Natural killer cell (primary cell): ENCODE measurements around the gene NCDN. TPM values are rescaled to one million over a fixed set of nuclear protein-coding genes. Genes with fewer than 3 reads are reported as not detected.

ENCODE experiments used
- ATAC-seq, 3 donors: fragments of 150-1000 bp in 2 of 3; fragments of 200-7000 bp in 1 of 3; cut with Tn5 transposase; 1 replicate in 1 of 3; 2 replicates in 2 of 3; pipeline ENCODE4 v1.10.0; 2021; ENCODE audit warnings: mild to moderate bottlenecking in 2 of 3, moderate library complexity in 2 of 3
- DNase-seq, 2 donors: peaks; one replicate each; pipeline versions ENCODE4 v3.0.0 to v3.0.0-alpha.2; 2013 to 2021; ENCODE audit warnings: mixed read lengths in 1 of 2
- H3K27ac ChIP-seq: one replicate; pipeline ENCODE4 v1.5.1; 2013; ENCODE audit warnings: mild to moderate bottlenecking, low read length
- H3K27me3 ChIP-seq: one replicate; pipeline ENCODE4 v1.6.1; 2013; ENCODE audit warnings: low read length; ENCODE audit not compliant: control insufficient read depth, insufficient read depth
- H3K36me3 ChIP-seq: one replicate; pipeline ENCODE4 v1.6.1; 2013; ENCODE audit warnings: low read length; ENCODE audit not compliant: control insufficient read depth, insufficient read depth
- H3K4me1 ChIP-seq: one replicate; pipeline ENCODE4 v1.6.1; 2013; ENCODE audit warnings: low read length; ENCODE audit not compliant: control insufficient read depth, insufficient read depth
- H3K4me3 ChIP-seq: one replicate; pipeline ENCODE4 v1.5.1; 2013; ENCODE audit warnings: low read length
- H3K9me3 ChIP-seq: one replicate; pipeline ENCODE4 v1.6.1; 2013; ENCODE audit warnings: low read length; ENCODE audit not compliant: control insufficient read depth, insufficient read depth
- H3K27ac Mint-ChIP-seq, 2 donors: one replicate each; pipeline ENCODE4 v1.8.0; 2022; ENCODE audit warnings: mild to moderate bottlenecking in 2 of 2, mixed read lengths in 2 of 2, moderate library complexity in 1 of 2
- H3K27me3 Mint-ChIP-seq, 2 donors: one replicate each; pipeline ENCODE4 v1.8.0; 2022; ENCODE audit warnings: low read depth in 2 of 2, mixed read lengths in 2 of 2
- H3K36me3 Mint-ChIP-seq: one replicate; pipeline ENCODE4 v1.8.0; 2022; ENCODE audit warnings: mixed read lengths
- H3K4me1 Mint-ChIP-seq, 2 donors: one replicate each; pipeline ENCODE4 v1.8.0; 2022; ENCODE audit warnings: mixed read lengths in 2 of 2
- H3K4me3 Mint-ChIP-seq: one replicate; pipeline ENCODE4 v1.8.0; 2022; ENCODE audit warnings: mild to moderate bottlenecking, moderate library complexity, mixed read lengths
- H3K9me3 Mint-ChIP-seq, 2 donors: one replicate each; pipeline ENCODE4 v1.8.0; 2022; ENCODE audit warnings: mixed read lengths in 2 of 2
- CTCF ChIP-seq: fragments of 200-600 bp; IDR thresholded peaks from one replicate; pipeline ENCODE4 v1.8.0; 2022; ENCODE audit warnings: antibody characterized with exemption
- WGBS: methylation state at CpG from one replicate; pipeline ENCODE4 v1.1.7; 2013; ENCODE audit warnings: missing lambda C conversion rate; ENCODE audit not compliant: insufficient coverage; 5-methylcytosine and 5-hydroxymethylcytosine counted together
- intact Hi-C: fragments of 100-400 bp; cut with micrococcal nuclease; formaldehyde crosslinking; loops from one replicate; pipeline ENCODE4 v1.14.2; 2022
- total RNA-seq, 4 donors: library from RNA; stranded (reverse); fragments of 120-200 nt in 1 of 4; gene quantifications; one replicate each; pipeline versions ENCODE4 v1.2.3 to v1.2.4, GENCODE V29; 2013 to 2022

NCDN gene
- total RNA-seq, 3 donors from 2014 or later (not counting 1 experiment from before 2014, with no cell fraction given): 7.9 to 10.7 (median 9.9) TPM

GRCh38 chr1:35546614-35547013 lies 11.0 kb upstream of the NCDN start:
- Mint-ChIP-seq H3K27me3 (no peaks in the 10 kb centered on the region), H3K36me3 (no peaks in the 10 kb centered on the region), H3K9me3 (no peaks in the 10 kb centered on the region), H3K4me1 (peaks cover 40% of the 10 kb centered on the region in 2 donors), H3K4me3 (no peak overlapping the region), H3K27ac (no peak overlapping the region)
- H3K27ac ChIP-seq: no peak overlapping the region
- peaks cover 18% of the 10 kb centered on the region for H3K36me3 ChIP-seq
- ATAC-seq: no peak
- DNase-seq: no peak
- WGBS: 100% methylated on average over 1 of the region's 1 CpG
- H3K9me3 ChIP-seq: no peaks in the 10 kb centered on the region
- peaks cover 5% of the 10 kb centered on the region for H3K4me1 ChIP-seq
- intact Hi-C loops: no loop called here
- TF ChIP-seq CTCF: no peak
- H3K27me3 ChIP-seq: no peaks in the 10 kb centered on the region
- no peak overlapping the region for H3K4me3 ChIP-seq

GRCh38 chr1:35553851-35554250 lies 3.7 kb upstream of the NCDN start:
- ATAC-seq: no peak
- Histone ChIP-seq H3K27me3 (no peaks in the 10 kb centered on the region), H3K4me3 (no peak overlapping the region), H3K36me3 (peaks cover 33% of the 10 kb centered on the region), H3K9me3 (no peaks in the 10 kb centered on the region), H3K4me1 (peaks cover 17% of the 10 kb centered on the region), H3K27ac (no peak overlapping the region)
- Mint-ChIP-seq H3K36me3 (no peaks in the 10 kb centered on the region), H3K27me3 (no peaks in the 10 kb centered on the region), H3K9me3 (no peaks in the 10 kb centered on the region), H3K27ac (no peak overlapping the region), H3K4me3 (no peak overlapping the region), H3K4me1 (peaks cover 45% of the 10 kb centered on the region in 2 donors)
- WGBS: 90% methylated on average over 1 of the region's 2 CpGs
- DNase-seq: no peak
- intact Hi-C loops: no loop called here
- TF ChIP-seq CTCF: no peak

GRCh38 chr1:35554266-35555211 lies 3.1 kb upstream of the NCDN start:
- ATAC-seq (no peak), DNase-seq (no peak)
- no peak overlapping the region for H3K27ac Mint-ChIP-seq
- intact Hi-C loops: no loop called here
- H3K4me1 Mint-ChIP-seq: peaks cover 44 to 48% of the 10 kb centered on the region in 2 donors
- no peak overlapping the region for H3K27ac ChIP-seq
- WGBS: 95% methylated on average over 6 of the region's 7 CpGs
- H3K36me3 ChIP-seq: peaks cover 30% of the 10 kb centered on the region
- H3K36me3 Mint-ChIP-seq: no peaks in the 10 kb centered on the region
- TF ChIP-seq CTCF: no peak
- no peaks in the 10 kb centered on the region for H3K27me3 ChIP-seq
- no peak overlapping the region for H3K4me3 ChIP-seq
- H3K4me1 ChIP-seq: peaks cover 22% of the 10 kb centered on the region
- no peaks in the 10 kb centered on the region for H3K9me3 Mint-ChIP-seq
- H3K9me3 ChIP-seq: no peaks in the 10 kb centered on the region
- H3K4me3 Mint-ChIP-seq: peak overlapping the region; percentile 4
- H3K27me3 Mint-ChIP-seq: no peaks in the 10 kb centered on the region
